Gastroesophageal sphincter (tissue), 4 donors: ENCODE data around the gene RNASE4. TPM values are rescaled to one million over a fixed set of nuclear protein-coding genes. Genes with fewer than 3 reads are reported as not detected.

ENCODE experiments used
- ATAC-seq: fragments of 150-250 bp; one replicate; pipeline ENCODE4 v1.9.1; 2016; ENCODE audit warnings: mild to moderate bottlenecking, moderate library complexity
- H3K27ac ChIP-seq, 4 donors: fragments of 200-600 bp; sonication (generic) in 3 of 4; 1 replicate in 3 of 4; 2 replicates in 1 of 4; pipeline ENCODE4 v1.5.1; 2016 to 2019
- H3K27me3 ChIP-seq: fragments of 200-600 bp; sonication (generic); one replicate; pipeline ENCODE4 v1.5.1; 2019
- H3K36me3 ChIP-seq, 2 donors: fragments of 200-600 bp; sonication (generic); one replicate each; pipeline ENCODE4 v1.5.1; 2019; ENCODE audit warnings: control low read depth in 1 of 2
- H3K4me1 ChIP-seq, 3 donors: fragments of 200-600 bp; sonication (generic); 1 replicate in 2 of 3; 2 replicates in 1 of 3; pipeline ENCODE4 v1.5.1; 2016 to 2019; ENCODE audit warnings: control low read depth in 2 of 3
- H3K4me3 ChIP-seq, 2 donors: fragments of 200-600 bp; sonication (generic); one replicate each; pipeline ENCODE4 v1.5.1; 2019; ENCODE audit warnings: mild to moderate bottlenecking in 1 of 2, moderate library complexity in 1 of 2
- H3K9me3 ChIP-seq, 3 donors: fragments of 200-600 bp; sonication (generic); one replicate each; pipeline ENCODE4 v1.5.1; 2017 to 2019; ENCODE audit warnings: control low read depth in 2 of 3
- CTCF ChIP-seq, 4 experiments: fragments of 200-600 bp in 2 of 4; fragments of 450-650 bp in 2 of 4; sonication (generic) in 1 of 4; IDR thresholded peaks; one replicate each; pipeline ENCODE4 v1.5.1; 2017 to 2019; ENCODE audit warnings: antibody characterized with exemption in 4 of 4, mild to moderate bottlenecking in 2 of 4, moderate library complexity in 2 of 4
- EP300 ChIP-seq: sonication (generic); formaldehyde crosslinking; IDR thresholded peaks from one replicate; pipeline ENCODE4 v1.6.1; 2017; ENCODE audit warnings: antibody characterized with exemption, mild to moderate bottlenecking
- POLR2A ChIP-seq, 2 donors: fragments of 450-650 bp; IDR thresholded peaks; one replicate each; pipeline ENCODE4 v1.6.1; 2017; ENCODE audit warnings: antibody characterized with exemption in 2 of 2, mild to moderate bottlenecking in 2 of 2, moderate library complexity in 1 of 2
- POLR2AphosphoS5 ChIP-seq: sonication (generic); formaldehyde crosslinking; IDR thresholded peaks from one replicate; pipeline ENCODE4 v1.6.1; 2017; ENCODE audit warnings: antibody characterized with exemption
- WGBS, 2 donors: methylation state at CpG; one replicate each; pipeline ENCODE4 v1.1.5; 2018; ENCODE audit warnings: low coverage in 1 of 2; 5-methylcytosine and 5-hydroxymethylcytosine counted together
- small RNA-seq, 4 donors: library from RNA; depleted of rRNA; stranded (forward); fragments of <200 nt; gene quantifications; one replicate each; pipeline ENCODE3, GENCODE V24; 2016
- total RNA-seq, 4 donors: library from RNA; depleted of rRNA; stranded (reverse); fragments of >200 nt; gene quantifications; one replicate each; pipeline ENCODE4 v1.1.0, GENCODE V29; 2016

The RNASE4 gene
- total RNA-seq, 4 donors from 2014 or later = 65.2 to 139 (median 106) TPM

GRCh38 chr14:20750194-20750593, 65.8 kb downstream of the RNASE4 start:
- Histone ChIP-seq H3K4me3 (no peak overlapping the region), H3K27ac (no peak overlapping the region), H3K27me3 (no peaks in the 10 kb centered on the region), H3K36me3 (no peaks in the 10 kb centered on the region), H3K4me1 (no peaks in the 10 kb centered on the region), H3K9me3 (peaks cover 0 to 15% (median 0%) of the 10 kb centered on the region in 3 donors)
- WGBS, 2 donors = 50 to 71% methylated on average over 1 of the region's 1 CpG
- ATAC-seq = no peak
- no peak for TF ChIP-seq POLR2AphosphoS5
- TF ChIP-seq POLR2A (IDR thresholded peaks at IDR 0.05) = no peak
- TF ChIP-seq EP300 = no peak
- no peak for TF ChIP-seq CTCF (IDR thresholded peaks at IDR 0.05)

Small RNA genes lying within 50 kb of the gene (small RNA-seq; reads per million reads assigned to genes)
- 0 reads per million in 4 donors for gene RF00019

Other genes starting within 250 kb of the RNASE4 start
- gene KLHL33, start 248.4 kb upstream of the RNASE4 start, total RNA-seq = 1 to 10 TPM in 2 of 4 donors, under 1 TPM in 2; 0.27 to 2.6 (median 1.1) TPM
- 10 to 100 TPM; 28.2 to 44.4 (median 34.4) TPM for gene OSGEP, start 229.7 kb upstream of the RNASE4 start, total RNA-seq
- gene APEX1, start 229.3 kb upstream of the RNASE4 start, total RNA-seq = 100 to 1,000 TPM in 1 of 4 donors, 10 to 100 TPM in 3; 86.2 to 120 (median 98.0) TPM
- 10 to 100 TPM; 12.2 to 23.2 (median 20.1) TPM for gene PIP4P1, start 223.1 kb upstream of the RNASE4 start, total RNA-seq
- 10 to 100 TPM in 3 of 4 donors, 1 to 10 TPM in 1; 3.0 to 71.2 (median 19.9) TPM for gene PNP, start 215.2 kb upstream of the RNASE4 start, total RNA-seq
- under 1 TPM in 1 of 4 donors, not detected in 3; 0.58 TPM for gene RNASE10, start 179.0 kb upstream of the RNASE4 start, total RNA-seq
- under 1 TPM in 1 of 4 donors, not detected in 3; 0.15 TPM for gene RNASE9, start 123.5 kb upstream of the RNASE4 start, total RNA-seq
- not detected for gene RNASE11, start 96.6 kb upstream of the RNASE4 start, total RNA-seq
- not detected for gene RNASE12, start 93.2 kb upstream of the RNASE4 start, total RNA-seq
- not detected for gene OR6S1, start 42.9 kb upstream of the RNASE4 start, total RNA-seq
- gene ANG, start 4.2 kb downstream of the RNASE4 start, total RNA-seq = 10 to 100 TPM; 16.8 to 32.0 (median 25.2) TPM
- not detected for gene EDDM3A, start 61.3 kb downstream of the RNASE4 start, total RNA-seq
- gene EDDM3B, start 83.8 kb downstream of the RNASE4 start, total RNA-seq = not detected
- 10 to 100 TPM in 1 of 4 donors, 1 to 10 TPM in 3; 4.0 to 22.5 (median 6.5) TPM for gene RNASE6, start 96.7 kb downstream of the RNASE4 start, total RNA-seq
- 100 to 1,000 TPM in 3 of 4 donors, 10 to 100 TPM in 1; 87.2 to 780 (median 336) TPM for gene RNASE1, start 118.3 kb downstream of the RNASE4 start, total RNA-seq
- gene RNASE3, start 206.8 kb downstream of the RNASE4 start, total RNA-seq = not detected